A673 (cell line): ENCODE data around the gene UBE2L5. TPM values are rescaled to one million over a fixed set of nuclear protein-coding genes. Genes with fewer than 3 reads are reported as not detected.
A peak's percentile ranks its signal among the peaks of the same experiment; 100 is the strongest.

Experiments
- BruUV-seq: library from RNA; stranded (reverse); fragments of 400-500 nt; replicated peaks from 2 replicates; lab custom pipeline; 2021; lab: Mats Ljungman, UMichigan
- CTCF ChIA-PET: fragments of 300-600 bp; sonication (Branson Sonifier 250); formaldehyde crosslinking; loops from one replicate; lab custom pipeline; 2022; ENCODE audit warnings: antibody characterized with exemption; lab: Charles Lee
- POLR2A ChIA-PET: fragments of 300-600 bp; sonication (Branson Sonifier 250); formaldehyde crosslinking; loops from one replicate; lab custom pipeline; 2022; ENCODE audit warnings: antibody characterized with exemption; ENCODE audit not compliant: low non-redundant PET; lab: Charles Lee
- DNase-seq: peaks from one replicate; pipeline ENCODE4 v3.0.0-alpha.2; 2015; ENCODE audit warnings: low spot score
- H3K27ac ChIP-seq: fragments of 200-600 bp; sonication (generic); 2 replicates; pipeline ENCODE4 v1.5.1; 2016; ENCODE audit warnings: mixed run types, low read depth, mild to moderate bottlenecking, mixed read lengths, antibody characterized with exemption, low read length; ENCODE audit not compliant: poor library complexity, severe bottlenecking
- H3K27me3 ChIP-seq: fragments of 200-600 bp; sonication (generic); replicated peaks from 2 replicates; pipeline ENCODE4 v1.6.1; 2017; ENCODE audit warnings: mixed run types, low read depth, mild to moderate bottlenecking, mixed read lengths, antibody characterized with exemption, low read length; ENCODE audit not compliant: insufficient read depth, poor library complexity
- H3K36me3 ChIP-seq: fragments of 200-600 bp; sonication (generic); 2 replicates; pipeline ENCODE4 v1.6.1; 2016; ENCODE audit warnings: mixed run types, mild to moderate bottlenecking, mixed read lengths, antibody characterized with exemption, low read length; ENCODE audit not compliant: insufficient read depth, poor library complexity, severe bottlenecking
- H3K4me1 ChIP-seq: fragments of 200-600 bp; sonication (generic); 2 replicates; pipeline ENCODE4 v1.6.1; 2017; ENCODE audit warnings: mixed run types, mild to moderate bottlenecking, mixed read lengths, antibody characterized with exemption, low read length; ENCODE audit not compliant: insufficient read depth, poor library complexity, severe bottlenecking
- H3K4me3 ChIP-seq: fragments of 200-600 bp; sonication (generic); 2 replicates; pipeline ENCODE4 v1.5.1; 2016; ENCODE audit warnings: low read depth, mixed run types, mild to moderate bottlenecking, mixed read lengths, low read length; ENCODE audit not compliant: poor library complexity, severe bottlenecking
- H3K9me3 ChIP-seq: fragments of 200-600 bp; sonication (generic); 2 replicates; pipeline ENCODE4 v1.6.1; 2016; ENCODE audit warnings: mixed run types, low read depth, mild to moderate bottlenecking, mixed read lengths, antibody characterized with exemption, low read length; ENCODE audit not compliant: poor library complexity, severe bottlenecking
- CTCF ChIP-seq: fragments of 300-800, 200-600 bp; sonication (generic); conservative IDR thresholded peaks from 2 replicates; pipeline ENCODE4 v1.5.1; 2017; ENCODE audit warnings: low read depth, mild to moderate bottlenecking, antibody characterized with exemption, low read length, moderate library complexity, mixed read lengths
- EZH2 ChIP-seq: fragments of 200-600 bp; sonication (generic); IDR thresholded peaks from 2 replicates; pipeline ENCODE4 v1.6.1; 2017; ENCODE audit warnings: borderline replicate concordance, low read depth, mild to moderate bottlenecking, mixed read lengths, antibody characterized with exemption, low read length; ENCODE audit not compliant: poor library complexity, severe bottlenecking
- intact Hi-C: fragments of 100-400 bp; cut with micrococcal nuclease; formaldehyde crosslinking; loops from one replicate; pipeline ENCODE4 v1.10.0; 2022; ENCODE audit not compliant: unreplicated experiment
- total RNA-seq: library from RNA; stranded (reverse); gene quantifications from 2 replicates; pipeline ENCODE4 v1.2.3, GENCODE V29; 2021

The UBE2L5 gene
- total RNA-seq, 1 experiment from 2014 or later = 0.21 TPM

GRCh38 chr13:30423891-30424290, 1.6 kb downstream of the UBE2L5 start:
- peaks cover 21% of the 10 kb centered on the region for H3K4me1 ChIP-seq
- BruUV-seq = no TSS peak
- CTCF ChIA-PET = no interaction called here
- no peak overlapping the region for H3K27ac ChIP-seq
- TF ChIP-seq CTCF (no peak), EZH2 (no peak)
- H3K36me3 ChIP-seq = no peaks in the 10 kb centered on the region
- H3K4me3 ChIP-seq = no peak overlapping the region
- POLR2A ChIA-PET = no interaction called here
- intact Hi-C loops = loop anchor here (5.0 kb wide), 2 partner anchors 33 to 443 kb away; no protein-coding TSS in a partner anchor
- no peaks in the 10 kb centered on the region for H3K9me3 ChIP-seq
- DNase-seq = no peak
- no peaks in the 10 kb centered on the region for H3K27me3 ChIP-seq

- POLR2A ChIA-PET = interaction anchor here (0.7 kb wide), 1 partner anchor 33 kb away, joined by 3 read pairs; no protein-coding TSS in a partner anchor
These were observed 6.9 kb downstream of the UBE2L5 start for GRCh38 chr13:30429235-30429634.

GRCh38 chr13:30429721-30430694, 7.7 kb downstream of the UBE2L5 start:
- CTCF ChIA-PET = no interaction called here
- POLR2A ChIA-PET = interaction anchor here (0.6 kb wide), 2 partner anchors 391 to 835 kb away, joined by 3 read pairs; partner anchors contain the start of gene SLC7A1
- Histone ChIP-seq H3K9me3 (no peaks in the 10 kb centered on the region), H3K4me3 (no peak overlapping the region), H3K27me3 (no peaks in the 10 kb centered on the region), H3K27ac (no peak overlapping the region), H3K36me3 (no peaks in the 10 kb centered on the region), H3K4me1 (peaks cover 16% of the 10 kb centered on the region)
- TF ChIP-seq CTCF (no peak), EZH2 (no peak)
- peak; percentile 58 for DNase-seq
- intact Hi-C loops = no loop called here
- no TSS peak for BruUV-seq

More at GRCh38 chr13:30429235-30429634, 6.9 kb downstream of the UBE2L5 start:
- TF ChIP-seq CTCF = no peak
- no peak for TF ChIP-seq EZH2
- Histone ChIP-seq H3K9me3 (no peaks in the 10 kb centered on the region), H3K36me3 (no peaks in the 10 kb centered on the region), H3K4me1 (peaks cover 16% of the 10 kb centered on the region), H3K4me3 (no peak overlapping the region), H3K27me3 (no peaks in the 10 kb centered on the region), H3K27ac (no peak overlapping the region)
- BruUV-seq = no TSS peak
- no peak for DNase-seq
- intact Hi-C loops = no loop called here
- CTCF ChIA-PET = no interaction called here
